Chondrocyte (in vitro differentiated cells): ENCODE data around the gene LOXL1. TPM values are rescaled to one million over a fixed set of nuclear protein-coding genes. Genes with fewer than 3 reads are reported as not detected.

Source experiments
- DNase-seq: peaks from one replicate; pipeline ENCODE4 v3.0.0; 2021; ENCODE audit warnings: mixed read lengths, low spot score
- H3K27ac Mint-ChIP-seq: one replicate; pipeline ENCODE4 v1.8.0; 2021; ENCODE audit warnings: mild to moderate bottlenecking, moderate library complexity, mixed read lengths; ENCODE audit not compliant: unreplicated experiment
- H3K27me3 Mint-ChIP-seq: 2 replicates; pipeline ENCODE4 v1.8.0; 2021; ENCODE audit warnings: low read depth, mixed read lengths
- H3K36me3 Mint-ChIP-seq: 2 replicates; pipeline ENCODE4 v1.8.0; 2021; ENCODE audit warnings: low read depth, mixed read lengths
- H3K4me1 Mint-ChIP-seq: 2 replicates; pipeline ENCODE4 v1.8.0; 2021; ENCODE audit warnings: low read depth, mild to moderate bottlenecking, mixed read lengths
- H3K4me3 Mint-ChIP-seq: one replicate; pipeline ENCODE4 v1.8.0; 2021; ENCODE audit warnings: mild to moderate bottlenecking, moderate library complexity, mixed read lengths; ENCODE audit not compliant: unreplicated experiment
- H3K9me3 Mint-ChIP-seq: 2 replicates; pipeline ENCODE4 v1.8.0; 2021; ENCODE audit warnings: low read depth, mixed read lengths
- CTCF ChIP-seq: fragments of 200-600 bp; sonication (generic); IDR thresholded peaks from 2 replicates; pipeline ENCODE4 v1.5.0; 2021; ENCODE audit warnings: antibody characterized with exemption, mild to moderate bottlenecking, moderate library complexity
- total RNA-seq: library from RNA; stranded (reverse); gene quantifications from 3 replicates; pipeline ENCODE4 v1.2.1, GENCODE V29; 2021

The LOXL1 gene
- total RNA-seq, 1 donor from 2014 or later: 428 TPM

GRCh38 chr15:73901126-73901810 is 25.0 kb upstream of the LOXL1 start:
- TF ChIP-seq CTCF: no peak
- no peak overlapping the region for H3K27ac Mint-ChIP-seq
- H3K9me3 Mint-ChIP-seq: no peaks in the 10 kb centered on the region
- H3K36me3 Mint-ChIP-seq: peaks cover 6% of the 10 kb centered on the region
- DNase-seq: peak; percentile 40
- peaks cover 28% of the 10 kb centered on the region for H3K4me1 Mint-ChIP-seq
- H3K4me3 Mint-ChIP-seq: no peak overlapping the region
- H3K27me3 Mint-ChIP-seq: no peaks in the 10 kb centered on the region

GRCh38 chr15:73902121-73903020 is 23.9 kb upstream of the LOXL1 start:
- no peak overlapping the region for H3K27ac Mint-ChIP-seq

GRCh38 chr15:73904026-73904815 is 22.0 kb upstream of the LOXL1 start:
- H3K36me3 Mint-ChIP-seq: peaks cover 18% of the 10 kb centered on the region
- H3K4me3 Mint-ChIP-seq: no peak overlapping the region
- no peaks in the 10 kb centered on the region for H3K9me3 Mint-ChIP-seq

More at GRCh38 chr15:73902121-73903020, 23.9 kb upstream of the LOXL1 start:
- H3K27me3 Mint-ChIP-seq: no peaks in the 10 kb centered on the region
- H3K9me3 Mint-ChIP-seq: no peaks in the 10 kb centered on the region
- no peak for TF ChIP-seq CTCF
- peaks cover 35% of the 10 kb centered on the region for H3K4me1 Mint-ChIP-seq
- peaks cover 15% of the 10 kb centered on the region for H3K36me3 Mint-ChIP-seq
- H3K4me3 Mint-ChIP-seq: no peak overlapping the region
- DNase-seq: peak; percentile 59

GRCh38 chr15:73905225-73905827 is 20.9 kb upstream of the LOXL1 start:
- H3K27ac Mint-ChIP-seq: no peak overlapping the region
- peaks cover 18% of the 10 kb centered on the region for H3K36me3 Mint-ChIP-seq
- no peaks in the 10 kb centered on the region for H3K27me3 Mint-ChIP-seq
- TF ChIP-seq CTCF: no peak
- H3K4me3 Mint-ChIP-seq: no peak overlapping the region
- no peaks in the 10 kb centered on the region for H3K9me3 Mint-ChIP-seq
- H3K4me1 Mint-ChIP-seq: peaks cover 18% of the 10 kb centered on the region
- peak; percentile 46 for DNase-seq

More at GRCh38 chr15:73904026-73904815, 22.0 kb upstream of the LOXL1 start:
- no peaks in the 10 kb centered on the region for H3K27me3 Mint-ChIP-seq
- H3K4me1 Mint-ChIP-seq: peaks cover 29% of the 10 kb centered on the region
- no peak overlapping the region for H3K27ac Mint-ChIP-seq
- peak; percentile 34 for DNase-seq
- TF ChIP-seq CTCF: no peak
